Measurements from ENCODE around the gene RPRML.
"Not testable (repeated sequence)": the region's sequence is repeated elsewhere in the genome, so short reads cannot be mapped to it uniquely, and the experiment has no call there.

Gene RPRML

GRCh38 chr17:46979147-46979863 is at the start of gene RPRML:
Gene RPRML, minus strand, starts transcription at chr17:46979253. Its CDS starts 246 bp downstream, at chr17:46979007.
- DNase-seq: peak; percentile 50
- in situ Hi-C loops (cut with HindIII; ENCODE audit: low pct_ligation_motif_present, low pct_unique_long_range_greater_than_20kb, low sequenced_read_pairs): no loop called here

GRCh38 chr17:47016966-47017365 is 37.9 kb upstream of the RPRML start:
- DNase-seq; in situ Hi-C loops (cut with HindIII; ENCODE audit: low pct_ligation_motif_present, low pct_unique_long_range_greater_than_20kb, low sequenced_read_pairs): not testable (repeated sequence)

- DNase-seq: no peak
- in situ Hi-C loops (cut with HindIII; ENCODE audit: low pct_ligation_motif_present, low pct_unique_long_range_greater_than_20kb, low sequenced_read_pairs): no loop called here
Measured at GRCh38 chr17:47013341-47013740, 34.3 kb upstream of the RPRML start.

- no peak for DNase-seq
- in situ Hi-C loops (cut with HindIII; ENCODE audit: low pct_ligation_motif_present, low pct_unique_long_range_greater_than_20kb, low sequenced_read_pairs): no loop called here
Measured at GRCh38 chr17:47012457-47012856, 33.4 kb upstream of the RPRML start.

- in situ Hi-C loops (cut with HindIII; ENCODE audit: low pct_ligation_motif_present, low pct_unique_long_range_greater_than_20kb, low sequenced_read_pairs): no loop called here
- DNase-seq: no peak
Measured at GRCh38 chr17:47009759-47010594, 30.9 kb upstream of the RPRML start.

GRCh38 chr17:47004906-47005305 is 25.9 kb upstream of the RPRML start:
- in situ Hi-C loops (cut with HindIII; ENCODE audit: low pct_ligation_motif_present, low pct_unique_long_range_greater_than_20kb, low sequenced_read_pairs): no loop called here
- no peak for DNase-seq

GRCh38 chr17:47003864-47004263 is 24.8 kb upstream of the RPRML start:
- in situ Hi-C loops (cut with HindIII; ENCODE audit: low pct_ligation_motif_present, low pct_unique_long_range_greater_than_20kb, low sequenced_read_pairs); DNase-seq: not testable (repeated sequence)

- DNase-seq: no peak
- in situ Hi-C loops (cut with HindIII; ENCODE audit: low pct_ligation_motif_present, low pct_unique_long_range_greater_than_20kb, low sequenced_read_pairs): no loop called here
Measured at GRCh38 chr17:46995841-46996571, 17.0 kb upstream of the RPRML start.

GRCh38 chr17:46994993-46995392 is 15.9 kb upstream of the RPRML start:
- DNase-seq: no peak
- in situ Hi-C loops (cut with HindIII; ENCODE audit: low pct_ligation_motif_present, low pct_unique_long_range_greater_than_20kb, low sequenced_read_pairs): no loop called here

GRCh38 chr17:46991617-46992016 is 12.6 kb upstream of the RPRML start:
- DNase-seq: no peak
- in situ Hi-C loops (cut with HindIII; ENCODE audit: low pct_ligation_motif_present, low pct_unique_long_range_greater_than_20kb, low sequenced_read_pairs): no loop called here

- in situ Hi-C loops (cut with HindIII; ENCODE audit: low pct_ligation_motif_present, low pct_unique_long_range_greater_than_20kb, low sequenced_read_pairs): no loop called here
- no peak for DNase-seq
Measured at GRCh38 chr17:46989637-46990431, 10.8 kb upstream of the RPRML start.

GRCh38 chr17:46987927-46988326 is 8.9 kb upstream of the RPRML start:
- in situ Hi-C loops (cut with HindIII; ENCODE audit: low pct_ligation_motif_present, low pct_unique_long_range_greater_than_20kb, low sequenced_read_pairs); DNase-seq: not testable (repeated sequence)

GRCh38 chr17:46986366-46986765 is 7.3 kb upstream of the RPRML start:
- in situ Hi-C loops (cut with HindIII; ENCODE audit: low pct_ligation_motif_present, low pct_unique_long_range_greater_than_20kb, low sequenced_read_pairs): no loop called here
- DNase-seq: no peak

GRCh38 chr17:46984892-46985291 is 5.8 kb upstream of the RPRML start:
- in situ Hi-C loops (cut with HindIII; ENCODE audit: low pct_ligation_motif_present, low pct_unique_long_range_greater_than_20kb, low sequenced_read_pairs): no loop called here
- no peak for DNase-seq

- in situ Hi-C loops (cut with HindIII; ENCODE audit: low pct_ligation_motif_present, low pct_unique_long_range_greater_than_20kb, low sequenced_read_pairs): no loop called here
- DNase-seq: no peak
Measured at GRCh38 chr17:46984341-46984740, 5.3 kb upstream of the RPRML start.

- no peak for DNase-seq
- in situ Hi-C loops (cut with HindIII; ENCODE audit: low pct_ligation_motif_present, low pct_unique_long_range_greater_than_20kb, low sequenced_read_pairs): no loop called here
Measured at GRCh38 chr17:46983782-46984181, 4.7 kb upstream of the RPRML start.

GRCh38 chr17:46982577-46982976 is 3.5 kb upstream of the RPRML start:
- in situ Hi-C loops (cut with HindIII; ENCODE audit: low pct_ligation_motif_present, low pct_unique_long_range_greater_than_20kb, low sequenced_read_pairs): no loop called here
- DNase-seq: no peak

GRCh38 chr17:46978489-46979146 is 435 bp downstream of the RPRML start:
- DNase-seq: no peak

More at GRCh38 chr17:46978489-46979146, 435 bp downstream of the RPRML start:
- in situ Hi-C loops (cut with HindIII; ENCODE audit: low pct_ligation_motif_present, low pct_unique_long_range_greater_than_20kb, low sequenced_read_pairs): no loop called here

All from ACHN (cell line).